WTC11 (cell line): Measurements from ENCODE around the gene PTPRN. TPM values are rescaled to one million over a fixed set of nuclear protein-coding genes. Genes with fewer than 3 reads are reported as not detected.

Experiments used
- ATAC-seq: fragments of 200-7000 bp; cut with Tn5 transposase; 2 replicates; pipeline ENCODE4 v1.10.0; 2021; ENCODE audit warnings: mild to moderate bottlenecking, moderate library complexity
- CTCF ChIA-PET: fragments of 300-600 bp; sonication (Branson Sonifier 250); formaldehyde crosslinking; loops from one replicate; lab custom pipeline; 2021; ENCODE audit warnings: antibody characterized with exemption; lab: Charles Lee
- POLR2A ChIA-PET: fragments of 350-600 bp; sonication (Branson Sonifier 250); formaldehyde crosslinking; loops from one replicate; lab custom pipeline; 2021; ENCODE audit warnings: antibody characterized with exemption; lab: Charles Lee
- DNase-seq: peaks from one replicate; pipeline ENCODE4 v3.0.0; 2021; ENCODE audit warnings: low spot score
- H3K27ac Mint-ChIP-seq: 2 replicates; pipeline ENCODE4 v1.8.0; 2021; ENCODE audit warnings: mixed read lengths
- H3K27me3 Mint-ChIP-seq: 2 replicates; pipeline ENCODE4 v1.8.0; 2021; ENCODE audit warnings: low read depth, mild to moderate bottlenecking, moderate library complexity, mixed read lengths
- H3K36me3 Mint-ChIP-seq: 2 replicates; pipeline ENCODE4 v1.8.0; 2021; ENCODE audit warnings: mixed read lengths
- H3K4me1 Mint-ChIP-seq: 2 replicates; pipeline ENCODE4 v1.8.0; 2022; ENCODE audit warnings: mixed read lengths
- H3K4me3 Mint-ChIP-seq: 2 replicates; pipeline ENCODE4 v1.8.0; 2021; ENCODE audit warnings: mild to moderate bottlenecking, moderate library complexity, mixed read lengths
- H3K9me3 Mint-ChIP-seq: 2 replicates; pipeline ENCODE4 v1.8.0; 2021; ENCODE audit warnings: mixed read lengths
- AFF4 ChIP-seq: sonication (generic); formaldehyde crosslinking; IDR thresholded peaks from 2 replicates; pipeline ENCODE4 v1.8.1; 2023; ENCODE audit warnings: mild to moderate bottlenecking, missing genetic modification reagents, borderline replicate concordance
- ATF6 ChIP-seq: sonication (generic); formaldehyde crosslinking; IDR thresholded peaks from 2 replicates; pipeline ENCODE4 v1.8.1; 2023; ENCODE audit warnings: mild to moderate bottlenecking, missing genetic modification reagents
- CBFB ChIP-seq: sonication (generic); formaldehyde crosslinking; IDR thresholded peaks from 2 replicates; pipeline ENCODE4 v1.8.1; 2022; ENCODE audit warnings: mild to moderate bottlenecking, low read depth, missing genetic modification reagents
- CTCF ChIP-seq: fragments of 200-600 bp; IDR thresholded peaks from 2 replicates; pipeline ENCODE4 v1.8.0; 2022; ENCODE audit warnings: antibody characterized with exemption
- ESRRA ChIP-seq: sonication (generic); formaldehyde crosslinking; IDR thresholded peaks from 2 replicates; pipeline ENCODE4 v1.8.1; 2022; ENCODE audit warnings: mild to moderate bottlenecking, missing genetic modification reagents, borderline replicate concordance
- FOXK1 ChIP-seq: sonication (generic); formaldehyde crosslinking; IDR thresholded peaks from 2 replicates; pipeline ENCODE4 v1.8.0; 2022; ENCODE audit warnings: mild to moderate bottlenecking, moderate library complexity, missing genetic modification reagents
- GTF2I ChIP-seq: fragments of 250-450 bp; sonication (Bioruptor Pico); conservative IDR thresholded peaks from 2 replicates; pipeline ENCODE4 v1.4.0; 2021; ENCODE audit warnings: mild to moderate bottlenecking
- HMGA2 ChIP-seq: fragments of 250-450 bp; sonication (Bioruptor Pico); IDR thresholded peaks from 2 replicates; pipeline ENCODE4 v1.4.0; 2021; ENCODE audit warnings: mild to moderate bottlenecking, moderate library complexity
- JAZF1 ChIP-seq: fragments of 250-450 bp; sonication (Bioruptor Pico); IDR thresholded peaks from 2 replicates; pipeline ENCODE4 v1.9.0; 2021; ENCODE audit warnings: moderate library complexity, mild to moderate bottlenecking, inconsistent platforms
- MAX ChIP-seq: sonication (generic); formaldehyde crosslinking; IDR thresholded peaks from 2 replicates; pipeline ENCODE4 v1.8.0; 2022; ENCODE audit warnings: mild to moderate bottlenecking, missing genetic modification reagents
- NFATC4 ChIP-seq: fragments of 250-450 bp; sonication (Bioruptor Pico); IDR thresholded peaks from 2 replicates; pipeline ENCODE4 v1.9.0; 2021; ENCODE audit warnings: mild to moderate bottlenecking
- SMAD4 ChIP-seq: sonication (generic); formaldehyde crosslinking; IDR thresholded peaks from 2 replicates; pipeline ENCODE4 v1.8.0; 2022; ENCODE audit warnings: mild to moderate bottlenecking, missing genetic modification reagents
- SP1 ChIP-seq: sonication (generic); formaldehyde crosslinking; conservative IDR thresholded peaks from 2 replicates; pipeline ENCODE4 v1.8.1; 2022; ENCODE audit warnings: missing genetic modification reagents
- TEAD1 ChIP-seq: sonication (generic); formaldehyde crosslinking; IDR thresholded peaks from 2 replicates; pipeline ENCODE4 v1.8.0; 2022; ENCODE audit warnings: mild to moderate bottlenecking, missing genetic modification reagents
- USF1 ChIP-seq: sonication (generic); formaldehyde crosslinking; IDR thresholded peaks from 2 replicates; pipeline ENCODE4 v1.8.0; 2022; ENCODE audit warnings: mild to moderate bottlenecking, missing genetic modification reagents
- ZBTB43 ChIP-seq: sonication (generic); formaldehyde crosslinking; IDR thresholded peaks from 2 replicates; pipeline ENCODE4 v1.8.1; 2023; ENCODE audit warnings: mild to moderate bottlenecking, missing genetic modification reagents
- ZMAT4 ChIP-seq: fragments of 250-450 bp; sonication (Bioruptor Pico); IDR thresholded peaks from 2 replicates; pipeline ENCODE4 v1.9.0; 2021; ENCODE audit warnings: mild to moderate bottlenecking
- ZNF219 ChIP-seq: sonication (generic); formaldehyde crosslinking; IDR thresholded peaks from 2 replicates; pipeline ENCODE4 v1.8.0; 2023; ENCODE audit warnings: missing genetic modification reagents, mild to moderate bottlenecking, borderline replicate concordance
- ZNF281 ChIP-seq: sonication (generic); formaldehyde crosslinking; IDR thresholded peaks from 2 replicates; pipeline ENCODE4 v1.8.0; 2023; ENCODE audit warnings: mild to moderate bottlenecking, missing genetic modification reagents
- ZNF317 ChIP-seq: sonication (generic); formaldehyde crosslinking; IDR thresholded peaks from 2 replicates; pipeline ENCODE4 v1.8.1; 2023; ENCODE audit warnings: low read depth, mild to moderate bottlenecking, moderate library complexity, missing genetic modification reagents, borderline replicate concordance
- ZSCAN18 ChIP-seq: fragments of 250-450 bp; sonication (Bioruptor Pico); IDR thresholded peaks from 2 replicates; pipeline ENCODE4 v2.1.2; 2022; ENCODE audit warnings: mild to moderate bottlenecking, moderate library complexity
- total RNA-seq: library from RNA; stranded (reverse); gene quantifications from 3 replicates; pipeline ENCODE4 v1.2.3, GENCODE V29; 2021

The PTPRN gene
- total RNA-seq, 1 experiment from 2014 or later, result 3.8 TPM

GRCh38 chr2:219245148-219245898 is 63.9 kb downstream of the PTPRN start, which contains the start of the genes GLB1L and STK16:
Gene GLB1L, minus strand, starts transcription at chr2:219245444. Its CDS starts 1,871 bp downstream, at chr2:219243573.
Gene STK16, plus strand, starts transcription at chr2:219245479. Its CDS starts 521 bp downstream, at chr2:219246000.
- H3K4me1 Mint-ChIP-seq, result peaks cover 22% of the 10 kb centered on the region
- peak within 1 kb of the TSS; percentile 93 for H3K4me3 Mint-ChIP-seq
- no peaks in the 10 kb centered on the region for H3K9me3 Mint-ChIP-seq
- peak within 1 kb of the TSS; percentile 96 for H3K27ac Mint-ChIP-seq
- peaks cover 8% of the 10 kb centered on the region; the same call in 1 of the 2 replicates for H3K36me3 Mint-ChIP-seq
- ATAC-seq (peak; percentile 84), DNase-seq (peak; percentile 96)
- H3K27me3 Mint-ChIP-seq, result no peaks in the 10 kb centered on the region
- CTCF ChIA-PET, result interaction anchor here (0.6 to 1.7 kb wide), 16 partner anchors 9 to 285 kb away, joined by 3 to 20 read pairs (median 4); partner anchors contain the start of genes CNPPD1, DNAJB2 and ZFAND2B
- POLR2A ChIA-PET, result interaction anchor here (0.9 to 1.8 kb wide), 9 partner anchors 9 to 142 kb away, joined by 3 to 14 read pairs (median 6); partner anchors contain the start of genes ABCB6, ANKZF1, ATG9A and DNAJB2
- TF ChIP-seq AFF4 (CRISPR knock-in tag) (peak; percentile 23; the same call in 1 of the 2 replicates), ATF6 (CRISPR knock-in tag) (no peak), SP1 (CRISPR knock-in tag) (peak; percentile 72; the same call in 1 of the 2 replicates), FOXK1 (CRISPR knock-in tag) (peak; percentile 84), GTF2I (no peak), CTCF (no peak), ZMAT4 (CRISPR knock-in tag) (no peak), ZBTB43 (CRISPR knock-in tag) (0 out of 2 replicates have a peak, but pooled peaks have one; percentile 45), TEAD1 (CRISPR knock-in tag) (peak; percentile 81; the same call in 1 of the 2 replicates), NFATC4 (CRISPR knock-in tag) (no peak), JAZF1 (CRISPR knock-in tag) (no peak), ZNF219 (no peak), ZNF317 (CRISPR knock-in tag) (0 out of 2 replicates have a peak, but pooled peaks have one; percentile 28), USF1 (0 out of 2 replicates have a peak, but pooled peaks have one; percentile 31), SMAD4 (CRISPR knock-in tag) (no peak), ZNF281 (CRISPR knock-in tag) (0 out of 2 replicates have a peak, but pooled peaks have one; percentile 41), HMGA2 (CRISPR knock-in tag) (no peak), MAX (CRISPR knock-in tag) (peak; percentile 72), ZSCAN18 (CRISPR knock-in tag) (no peak), CBFB (CRISPR knock-in tag) (peak; percentile 80; the same call in 1 of the 2 replicates), ESRRA (CRISPR knock-in tag) (0 out of 2 replicates have a peak, but pooled peaks have one; percentile 53)
